Bronchus fibroblast of lung (primary cell): ENCODE measurements around the gene RGS10. TPM values are rescaled to one million over a fixed set of nuclear protein-coding genes. Genes with fewer than 3 reads are reported as not detected.

ENCODE experiments used
- total RNA-seq: library from RNA; depleted of rRNA; stranded (reverse); fragments of >200 nt; gene quantifications from 2 replicates; pipeline ENCODE4 v1.2.3, GENCODE V29; 2015

The RGS10 gene, protein sequence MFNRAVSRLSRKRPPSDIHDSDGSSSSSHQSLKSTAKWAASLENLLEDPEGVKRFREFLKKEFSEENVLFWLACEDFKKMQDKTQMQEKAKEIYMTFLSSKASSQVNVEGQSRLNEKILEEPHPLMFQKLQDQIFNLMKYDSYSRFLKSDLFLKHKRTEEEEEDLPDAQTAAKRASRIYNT
- 73.1 and 90.6 TPM in 2 replicates for total RNA-seq

DNA sequence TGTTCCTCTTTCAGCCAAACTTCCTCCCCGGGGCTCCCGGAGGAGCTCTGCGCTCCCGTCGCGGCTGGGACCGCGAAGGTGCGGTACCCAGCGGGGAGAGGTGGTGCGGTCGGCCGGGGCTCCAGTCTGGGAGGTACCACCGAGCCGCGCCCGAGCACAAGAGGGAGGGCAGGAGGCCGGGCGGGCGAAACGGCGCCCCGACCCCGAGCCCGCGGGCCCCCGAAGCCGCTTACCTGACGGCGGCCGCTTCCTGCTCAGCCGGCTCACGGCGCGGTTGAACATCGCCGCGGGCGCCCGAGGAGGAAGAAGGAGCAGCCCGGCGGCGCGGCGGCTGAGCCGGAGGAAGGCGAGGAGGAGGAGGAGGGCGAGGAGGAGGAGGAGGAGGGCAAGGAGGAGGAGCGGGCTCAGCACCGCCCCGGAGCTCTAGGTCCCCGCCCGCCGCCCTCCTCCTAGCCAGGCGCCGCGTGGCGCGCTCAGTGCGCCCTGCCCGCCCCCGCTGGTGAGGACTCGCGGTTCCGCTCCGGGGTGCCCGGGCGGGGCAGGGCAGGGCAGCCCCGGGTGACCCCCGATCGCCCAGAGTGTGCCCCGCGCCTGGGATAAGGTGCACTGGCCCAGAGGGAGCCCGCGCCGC is at the start of gene RGS10:
Gene RGS10, minus strand, starts transcription at position 363 of the 631 bp plus-strand sequence. Its CDS starts 81 bp downstream, at position 282.

Other genes with a start within 250 kb of the RGS10 start
- gene TIAL1, start 54.2 kb upstream of the RGS10 start, total RNA-seq = 48.1 and 48.6 TPM in 2 replicates
- gene BAG3, start 108.7 kb upstream of the RGS10 start, total RNA-seq = 56.0 and 57.4 TPM in 2 replicates
- gene INPP5F, start 183.3 kb upstream of the RGS10 start, total RNA-seq = 16.6 and 17.4 TPM in 2 replicates